Measurements from ENCODE around the gene PKNOX1.

- TF ChIP-seq CTCF (conservative IDR thresholded peaks at IDR 0.05; ENCODE audit: low read length): no peak
- TF ChIP-seq EZH2phosphoT487 (IDR thresholded peaks at IDR 0.05; ENCODE audit: borderline replicate concordance): no peak
These were observed 60.5 kb downstream of the PKNOX1 start for GRCh38 chr21:43034826-43035225.
